Measurements from ENCODE around the gene SDS. TPM values are rescaled to one million over a fixed set of nuclear protein-coding genes. Genes with fewer than 3 reads are reported as not detected.

Gene SDS
- total RNA-seq, 5 donors from 2014 or later (not counting 1 experiment from before 2014, with no cell fraction given): 0.18 to 0.26 TPM; not detected in 3

DNA sequence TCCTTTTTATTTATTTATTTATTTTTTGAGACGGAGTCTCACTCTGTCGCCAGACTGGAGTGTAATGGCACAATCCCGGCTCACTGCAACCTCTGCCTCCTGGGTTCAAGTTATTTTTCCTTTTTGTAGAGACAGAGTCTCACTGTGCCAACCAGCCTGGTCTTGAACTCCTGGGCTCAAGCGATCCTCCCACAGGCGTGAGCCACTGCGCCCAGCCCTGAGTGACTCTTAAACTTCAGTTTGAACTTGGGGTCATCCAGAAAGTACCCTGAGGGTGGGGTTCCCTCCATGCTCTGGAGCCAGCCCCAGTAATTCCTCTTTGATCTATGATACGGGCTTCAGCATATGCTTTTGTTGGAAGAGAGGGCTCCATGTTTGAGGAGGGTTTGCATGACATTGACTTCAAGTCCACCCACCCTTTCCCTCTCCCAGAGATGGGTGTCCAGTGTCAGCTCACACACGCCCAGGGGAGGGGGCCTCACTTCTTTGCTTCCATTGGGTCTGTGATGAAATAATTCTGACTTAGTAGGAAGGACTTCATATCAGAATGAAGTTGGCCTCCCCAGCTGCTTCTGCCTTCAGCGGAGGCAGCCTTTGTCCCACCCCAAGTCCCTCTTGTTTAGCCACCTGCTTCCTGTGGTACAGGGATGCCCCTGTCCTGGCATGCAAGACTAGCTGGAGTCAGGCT lies 11.9 kb downstream of the SDS start:
- H3K27me3 Mint-ChIP-seq: no peaks in the 10 kb centered on the region
- Histone ChIP-seq H3K27me3 (replicated peaks in 1 of 2; ENCODE audit: control insufficient read depth in 2 of 2, extremely low read depth in 1 of 2, insufficient read depth in 2 of 2, low read length in 1 of 2) (no peaks in the 10 kb centered on the region), H3K4me1 (ENCODE audit: control insufficient read depth in 1 of 2, extremely low read depth in 1 of 2, insufficient read depth in 2 of 2, low read length in 2 of 2) (no peaks in the 10 kb centered on the region), H3K27ac (ENCODE audit: low read length) (no peak overlapping the region), H3K9me3 (no peaks in the 10 kb centered on the region), H3K36me3 (ENCODE audit: control insufficient read depth in 2 of 2, extremely low read depth in 1 of 2, insufficient read depth in 1 of 2, low read length in 1 of 2) (peaks cover 2 to 12% of the 10 kb centered on the region in 2 donors), H3K4me3 (ENCODE audit: control insufficient read depth in 1 of 2, extremely low read depth in 1 of 2, low read length in 1 of 2) (no peak overlapping the region)
- H3K4me1 Mint-ChIP-seq: no peaks in the 10 kb centered on the region
- no peak overlapping the region for H3K27ac Mint-ChIP-seq
- H3K36me3 Mint-ChIP-seq: peaks cover 16% of the 10 kb centered on the region
- ChIA-PET POLR2A (no interaction called here), CTCF (no interaction called here)
- 96% methylated on average over 6 of the region's 9 CpGs for WGBS (ENCODE audit: insufficient coverage)
- no peak overlapping the region for H3K4me3 Mint-ChIP-seq
- ATAC-seq (replicated peaks in 1 of 4) (no peak), DNase-seq (no peak)
- H3K9me3 Mint-ChIP-seq: no peaks in the 10 kb centered on the region

DNA sequence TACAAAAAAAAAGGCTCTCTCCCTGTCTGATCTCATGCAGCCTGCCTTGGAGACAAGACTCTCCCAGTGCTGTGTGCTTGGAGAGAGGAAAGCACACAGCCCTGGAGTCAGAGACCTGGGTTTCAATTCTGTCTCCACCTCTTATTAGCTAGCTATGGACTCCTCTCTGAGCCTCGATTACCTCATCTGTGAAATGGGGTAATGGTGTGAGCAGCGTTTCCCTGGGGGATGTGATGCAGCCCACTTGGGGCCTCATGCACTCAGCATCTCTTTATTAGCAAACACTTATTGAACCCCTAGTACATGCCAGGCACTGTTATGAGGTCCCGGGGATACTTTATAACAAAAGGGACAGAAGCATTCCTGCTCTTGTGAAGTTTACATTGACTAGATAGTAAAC lies 12.5 kb downstream of the SDS start:
- Mint-ChIP-seq H3K9me3 (no peaks in the 10 kb centered on the region), H3K36me3 (peaks cover 18% of the 10 kb centered on the region), H3K4me1 (no peaks in the 10 kb centered on the region), H3K27ac (no peak overlapping the region), H3K27me3 (no peaks in the 10 kb centered on the region), H3K4me3 (no peak overlapping the region)
- WGBS (ENCODE audit: insufficient coverage): no CpG with 5 or more reads among the region's 3 CpGs
- Histone ChIP-seq H3K36me3 (ENCODE audit: control insufficient read depth in 2 of 2, extremely low read depth in 1 of 2, insufficient read depth in 1 of 2, low read length in 1 of 2) (peaks cover 4 to 13% of the 10 kb centered on the region in 2 donors), H3K9me3 (no peaks in the 10 kb centered on the region), H3K4me3 (ENCODE audit: control insufficient read depth in 1 of 2, extremely low read depth in 1 of 2, low read length in 1 of 2) (no peak overlapping the region), H3K4me1 (ENCODE audit: control insufficient read depth in 1 of 2, extremely low read depth in 1 of 2, insufficient read depth in 2 of 2, low read length in 2 of 2) (no peaks in the 10 kb centered on the region), H3K27ac (ENCODE audit: low read length) (no peak overlapping the region), H3K27me3 (replicated peaks in 1 of 2; ENCODE audit: control insufficient read depth in 2 of 2, extremely low read depth in 1 of 2, insufficient read depth in 2 of 2, low read length in 1 of 2) (no peaks in the 10 kb centered on the region)
- ChIA-PET CTCF (no interaction called here), POLR2A (no interaction called here)
- no peak for DNase-seq
- ATAC-seq (replicated peaks in 1 of 4): no peak

DNA sequence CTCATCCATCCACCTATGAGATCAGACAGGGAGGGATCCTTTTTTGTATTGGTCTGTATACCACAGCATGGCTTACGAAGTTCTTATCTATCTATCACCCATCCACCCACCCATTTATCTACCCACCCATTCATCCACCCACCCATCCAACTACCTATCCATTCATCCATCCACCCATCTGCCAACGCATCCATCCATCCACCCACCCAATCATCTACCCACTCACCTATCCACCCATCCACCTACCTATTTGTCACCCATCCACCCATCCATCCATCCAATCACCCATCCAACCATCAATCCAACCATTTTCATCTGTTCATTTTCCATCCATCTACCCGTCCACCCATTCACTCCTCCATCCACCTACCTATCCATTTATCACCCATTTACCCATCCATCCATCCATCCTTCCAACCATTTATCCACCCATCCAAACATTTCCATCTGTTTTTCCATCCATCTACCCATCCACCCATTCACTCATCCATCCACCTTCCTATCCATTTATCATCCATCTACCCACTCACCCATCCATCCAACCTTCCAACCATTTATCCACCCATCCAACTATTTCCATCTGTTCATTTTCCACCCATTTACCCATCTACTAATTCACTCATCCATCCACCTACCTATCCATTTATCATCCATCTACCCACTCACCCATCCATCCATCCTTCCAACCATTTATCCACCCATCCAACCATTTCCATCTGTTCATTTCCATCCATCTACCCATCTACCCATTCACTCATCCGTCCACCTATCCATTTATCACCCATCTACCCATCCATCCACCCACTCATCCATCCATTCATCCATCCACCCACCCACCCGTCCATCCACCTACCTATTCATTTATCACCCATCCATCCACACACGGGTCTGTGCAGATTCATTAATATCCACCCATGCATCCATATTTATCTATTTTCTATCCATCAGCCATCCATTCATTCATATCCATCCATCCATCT lies 13.3 kb downstream of the SDS start:
- WGBS (ENCODE audit: insufficient coverage): 88% methylated on average over 5 of the region's 6 CpGs
- no peaks in the 10 kb centered on the region for H3K4me1 Mint-ChIP-seq
- peaks cover 18% of the 10 kb centered on the region for H3K36me3 Mint-ChIP-seq
- H3K27me3 ChIP-seq (replicated peaks in 1 of 2; ENCODE audit: control insufficient read depth in 2 of 2, extremely low read depth in 1 of 2, insufficient read depth in 2 of 2, low read length in 1 of 2): no peaks in the 10 kb centered on the region
- H3K4me3 ChIP-seq (ENCODE audit: control insufficient read depth in 1 of 2, extremely low read depth in 1 of 2, low read length in 1 of 2): no peak overlapping the region
- no peak for ATAC-seq (replicated peaks in 1 of 4)
- no peaks in the 10 kb centered on the region for H3K27me3 Mint-ChIP-seq
- H3K9me3 Mint-ChIP-seq: no peaks in the 10 kb centered on the region
- H3K4me3 Mint-ChIP-seq: no peak overlapping the region
- ChIA-PET POLR2A (no interaction called here), CTCF (no interaction called here)
- no peaks in the 10 kb centered on the region for H3K4me1 ChIP-seq (ENCODE audit: control insufficient read depth in 1 of 2, extremely low read depth in 1 of 2, insufficient read depth in 2 of 2, low read length in 2 of 2)
- no peaks in the 10 kb centered on the region for H3K9me3 ChIP-seq
- H3K36me3 ChIP-seq (ENCODE audit: control insufficient read depth in 2 of 2, extremely low read depth in 1 of 2, insufficient read depth in 1 of 2, low read length in 1 of 2): peaks cover 4 to 13% of the 10 kb centered on the region in 2 donors
- DNase-seq: no peak
- no peak overlapping the region for H3K27ac ChIP-seq (ENCODE audit: low read length)
- no peak overlapping the region for H3K27ac Mint-ChIP-seq

DNA sequence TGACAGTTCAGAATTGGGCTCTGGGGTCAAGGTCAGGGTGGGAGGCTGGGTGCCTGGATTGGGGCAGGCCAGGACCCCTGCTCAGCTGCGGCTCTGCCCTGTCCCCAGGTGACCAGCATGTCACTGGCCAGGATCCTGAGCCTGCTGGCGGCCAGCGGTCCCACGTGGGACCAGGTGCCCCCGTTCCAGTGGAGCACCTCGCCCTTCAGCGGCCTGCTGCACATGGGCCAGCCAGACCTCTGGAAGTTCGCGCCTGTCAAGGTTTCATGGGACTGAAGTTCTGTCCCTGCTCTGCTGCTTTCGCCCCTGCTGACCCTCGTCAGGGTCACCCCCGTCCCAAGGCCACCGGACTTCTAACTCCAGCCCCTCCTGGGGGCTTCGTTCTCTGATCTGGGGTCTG lies 15.3 kb downstream of the SDS start:
- no peaks in the 10 kb centered on the region for H3K27me3 ChIP-seq (replicated peaks in 1 of 2; ENCODE audit: control insufficient read depth in 2 of 2, extremely low read depth in 1 of 2, insufficient read depth in 2 of 2, low read length in 1 of 2)
- DNase-seq (no peak), ATAC-seq (replicated peaks in 1 of 4) (no peak)
- 95% methylated on average over 14 of the region's 14 CpGs for WGBS (ENCODE audit: insufficient coverage)
- ChIA-PET CTCF (interaction anchor here in 1 of 2 donors (0.6 to 0.7 kb wide), 2 partner anchors 20 to 633 kb away, joined by 4 to 5 read pairs; no protein-coding TSS in a partner anchor), POLR2A (no interaction called here)
- no peaks in the 10 kb centered on the region for H3K9me3 Mint-ChIP-seq
- H3K27me3 Mint-ChIP-seq: no peaks in the 10 kb centered on the region
- peaks cover 13 to 14% of the 10 kb centered on the region in 2 donors for H3K36me3 ChIP-seq (ENCODE audit: control insufficient read depth in 2 of 2, extremely low read depth in 1 of 2, insufficient read depth in 1 of 2, low read length in 1 of 2)
- no peak overlapping the region for H3K4me3 Mint-ChIP-seq
- no peaks in the 10 kb centered on the region for H3K4me1 ChIP-seq (ENCODE audit: control insufficient read depth in 1 of 2, extremely low read depth in 1 of 2, insufficient read depth in 2 of 2, low read length in 2 of 2)
- H3K4me1 Mint-ChIP-seq: no peaks in the 10 kb centered on the region
- peaks cover 27% of the 10 kb centered on the region for H3K36me3 Mint-ChIP-seq
- no peak overlapping the region for H3K27ac ChIP-seq (ENCODE audit: low read length)
- no peak overlapping the region for H3K4me3 ChIP-seq (ENCODE audit: control insufficient read depth in 1 of 2, extremely low read depth in 1 of 2, low read length in 1 of 2)
- no peak overlapping the region for H3K27ac Mint-ChIP-seq
- H3K9me3 ChIP-seq: no peaks in the 10 kb centered on the region

DNA sequence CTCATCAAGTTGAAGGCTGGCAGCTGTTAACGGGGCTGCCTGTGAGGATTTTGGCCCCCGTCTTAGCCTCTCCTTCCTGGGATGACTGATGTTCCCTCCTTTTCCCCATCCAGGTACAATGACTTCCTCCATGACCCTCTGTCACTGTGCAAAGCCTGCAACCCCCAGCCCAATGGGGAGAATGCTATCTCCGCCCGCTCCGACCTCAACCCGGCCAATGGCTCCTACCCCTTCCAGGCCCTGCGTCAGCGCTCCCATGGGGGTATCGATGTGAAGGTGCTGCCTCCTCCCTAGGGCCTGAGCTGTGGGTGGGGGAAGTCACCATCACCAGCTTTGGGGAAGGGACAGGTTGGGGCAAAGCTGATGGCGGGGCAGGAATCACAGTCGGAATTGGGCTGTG lies 16.1 kb downstream of the SDS start:
- Mint-ChIP-seq H3K4me1 (no peaks in the 10 kb centered on the region), H3K4me3 (no peak overlapping the region), H3K27ac (no peak overlapping the region), H3K9me3 (no peaks in the 10 kb centered on the region), H3K27me3 (no peaks in the 10 kb centered on the region), H3K36me3 (peaks cover 27% of the 10 kb centered on the region)
- Histone ChIP-seq H3K9me3 (no peaks in the 10 kb centered on the region), H3K27me3 (replicated peaks in 1 of 2; ENCODE audit: control insufficient read depth in 2 of 2, extremely low read depth in 1 of 2, insufficient read depth in 2 of 2, low read length in 1 of 2) (no peaks in the 10 kb centered on the region), H3K4me3 (ENCODE audit: control insufficient read depth in 1 of 2, extremely low read depth in 1 of 2, low read length in 1 of 2) (no peak overlapping the region), H3K27ac (ENCODE audit: low read length) (no peak overlapping the region), H3K4me1 (ENCODE audit: control insufficient read depth in 1 of 2, extremely low read depth in 1 of 2, insufficient read depth in 2 of 2, low read length in 2 of 2) (no peaks in the 10 kb centered on the region), H3K36me3 (ENCODE audit: control insufficient read depth in 2 of 2, extremely low read depth in 1 of 2, insufficient read depth in 1 of 2, low read length in 1 of 2) (peaks cover 14 to 17% of the 10 kb centered on the region in 2 donors)
- ChIA-PET POLR2A (no interaction called here), CTCF (interaction anchor here in 1 of 2 donors (0.7 kb wide), 1 partner anchor 632 kb away, joined by 4 read pairs; no protein-coding TSS in a partner anchor)
- WGBS (ENCODE audit: insufficient coverage): 100% methylated on average over 5 of the region's 11 CpGs
- no peak for ATAC-seq (replicated peaks in 1 of 4)
- DNase-seq: no peak

DNA sequence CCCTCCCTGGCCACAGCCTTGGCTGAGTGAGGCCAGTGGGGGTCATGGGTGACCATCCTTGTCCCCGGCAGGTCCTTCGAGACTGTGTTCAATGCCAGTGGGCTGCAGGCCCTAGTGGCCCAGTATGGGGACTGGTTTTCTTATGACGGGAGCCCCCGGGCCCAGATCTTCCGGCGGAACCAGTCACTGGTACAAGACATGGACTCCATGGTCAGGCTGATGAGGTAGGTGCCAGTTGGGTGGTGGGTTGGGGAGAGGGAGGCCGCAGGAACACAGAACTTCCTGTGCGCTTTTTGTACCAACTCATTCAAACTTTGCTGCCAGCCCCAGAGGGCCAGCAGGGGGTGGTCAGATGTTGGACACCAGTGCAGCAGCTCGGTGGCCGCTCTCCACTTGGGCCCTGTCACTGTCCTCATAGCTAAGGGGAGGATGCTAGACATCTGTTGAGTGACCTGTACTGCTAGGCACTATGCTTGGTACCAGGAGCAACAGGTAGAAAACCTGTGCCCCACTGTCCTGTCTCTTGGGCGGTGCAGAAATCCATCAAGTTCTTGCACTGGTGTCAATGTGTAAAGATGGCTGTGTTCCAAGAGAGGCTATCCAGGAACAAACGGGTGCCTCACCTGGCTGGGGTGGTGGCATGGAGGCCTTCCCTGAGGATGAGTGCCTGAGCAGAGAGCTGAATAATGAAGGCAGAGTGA lies 16.7 kb downstream of the SDS start:
- ATAC-seq (replicated peaks in 1 of 4): no peak
- ChIA-PET CTCF (no interaction called here), POLR2A (no interaction called here)
- no peaks in the 10 kb centered on the region for H3K27me3 ChIP-seq (replicated peaks in 1 of 2; ENCODE audit: control insufficient read depth in 2 of 2, extremely low read depth in 1 of 2, insufficient read depth in 2 of 2, low read length in 1 of 2)
- H3K9me3 ChIP-seq: no peaks in the 10 kb centered on the region
- no peak overlapping the region for H3K4me3 ChIP-seq (ENCODE audit: control insufficient read depth in 1 of 2, extremely low read depth in 1 of 2, low read length in 1 of 2)
- Mint-ChIP-seq H3K27me3 (no peaks in the 10 kb centered on the region), H3K4me3 (no peak overlapping the region), H3K9me3 (no peaks in the 10 kb centered on the region), H3K36me3 (peaks cover 27% of the 10 kb centered on the region), H3K4me1 (no peaks in the 10 kb centered on the region), H3K27ac (no peak overlapping the region)
- no peak overlapping the region for H3K27ac ChIP-seq (ENCODE audit: low read length)
- H3K36me3 ChIP-seq (ENCODE audit: control insufficient read depth in 2 of 2, extremely low read depth in 1 of 2, insufficient read depth in 1 of 2, low read length in 1 of 2): peaks cover 14 to 17% of the 10 kb centered on the region in 2 donors
- no peak for DNase-seq
- 96% methylated on average over 10 of the region's 12 CpGs for WGBS (ENCODE audit: insufficient coverage)
- no peaks in the 10 kb centered on the region for H3K4me1 ChIP-seq (ENCODE audit: control insufficient read depth in 1 of 2, extremely low read depth in 1 of 2, insufficient read depth in 2 of 2, low read length in 2 of 2)

Measured in T-cell (primary cell).